Measurements from ENCODE around the gene BLOC1S1. TPM values are rescaled to one million over a fixed set of nuclear protein-coding genes. Genes with fewer than 3 reads are reported as not detected.

Gene BLOC1S1
- total RNA-seq, 4 donors from 2014 or later, result 255 to 434 (median 300) TPM

GRCh38 chr12:55723516-55724225, 7.8 kb downstream of the BLOC1S1 start:
- intact Hi-C loops (cut with DNase I; ENCODE audit: low total_unique reads) (loop anchor here (5.0 to 10.0 kb wide), 6 partner anchors 66 to 1729 kb away; partner anchors contain the start of genes BAZ2A, NAB2 and NACA), in situ Hi-C loops (cut with MboI; ENCODE audit: low sequenced_read_pairs in 4 of 4) (loop anchor here in 2 of 4 donors (5.0 to 25.0 kb wide), 3 partner anchors 41 to 1736 kb away; partner anchors contain the start of gene HOXC10 (in 1 of the 2))
- Histone ChIP-seq H3K4me1 (peaks cover 49 to 65% of the 10 kb centered on the region in 2 donors), H3K36me3 (peaks cover 0 to 30% of the 10 kb centered on the region in 2 donors), H3K9me3 (no peaks in the 10 kb centered on the region), H3K27ac (peak overlapping the region; percentile 95 to 100 (median 99)), H3K27me3 (no peaks in the 10 kb centered on the region), H3K4me3 (no peak overlapping the region)
- DNase-seq (peak in 1 of 2 donors; percentile 24), ATAC-seq (no peak)
- TF ChIP-seq CTCF (IDR thresholded peaks at IDR 0.05 in 4 of 5, conservative IDR thresholded peaks at IDR 0.05 in 1 of 5) (no peak), POLR2A (IDR thresholded peaks at IDR 0.05) (no peak)

GRCh38 chr12:55724226-55724939, 8.5 kb downstream of the BLOC1S1 start:
- in situ Hi-C loops (cut with MboI; ENCODE audit: low sequenced_read_pairs in 4 of 4) (loop anchor here in 2 of 4 donors (5.0 to 25.0 kb wide), 3 partner anchors 42 to 1737 kb away; partner anchors contain the start of gene HOXC10 (in 1 of the 2)), intact Hi-C loops (cut with DNase I; ENCODE audit: low total_unique reads) (loop anchor here (5.0 to 10.0 kb wide), 6 partner anchors 67 to 1730 kb away; partner anchors contain the start of genes BAZ2A, NAB2 and NACA)
- peak in 1 of 2 donors; percentile 82 for DNase-seq
- peak overlapping the region; percentile 95 to 100 (median 99) for H3K27ac ChIP-seq
- no peaks in the 10 kb centered on the region for H3K9me3 ChIP-seq
- peaks cover 0 to 30% of the 10 kb centered on the region in 2 donors for H3K36me3 ChIP-seq
- no peak overlapping the region for H3K4me3 ChIP-seq
- no peak for TF ChIP-seq POLR2A (IDR thresholded peaks at IDR 0.05)
- peak; percentile 43 to 68 (median 50) for TF ChIP-seq CTCF (IDR thresholded peaks at IDR 0.05 in 4 of 5, conservative IDR thresholded peaks at IDR 0.05 in 1 of 5)
- H3K4me1 ChIP-seq, result peaks cover 42 to 58% of the 10 kb centered on the region in 2 donors
- no peaks in the 10 kb centered on the region for H3K27me3 ChIP-seq
- ATAC-seq, result no peak

GRCh38 chr12:55724940-55725309, 9.1 kb downstream of the BLOC1S1 start:
- peak overlapping the region; percentile 95 to 100 (median 99) for H3K27ac ChIP-seq
- H3K4me1 ChIP-seq, result peaks cover 39 to 56% of the 10 kb centered on the region in 2 donors
- in situ Hi-C loops (cut with MboI; ENCODE audit: low sequenced_read_pairs in 4 of 4), result loop anchor here in 2 of 4 donors (5.0 to 25.0 kb wide), 3 partner anchors 43 to 1738 kb away; partner anchors contain the start of gene HOXC10 (in 1 of the 2)
- ATAC-seq (no peak), DNase-seq (peak in 1 of 2 donors; percentile 17)
- H3K36me3 ChIP-seq, result peaks cover 0 to 30% of the 10 kb centered on the region in 2 donors
- TF ChIP-seq POLR2A (IDR thresholded peaks at IDR 0.05), result no peak
- TF ChIP-seq CTCF (IDR thresholded peaks at IDR 0.05 in 4 of 5, conservative IDR thresholded peaks at IDR 0.05 in 1 of 5), result no peak
- H3K9me3 ChIP-seq, result no peaks in the 10 kb centered on the region
- no peaks in the 10 kb centered on the region for H3K27me3 ChIP-seq
- intact Hi-C loops (cut with DNase I; ENCODE audit: low total_unique reads), result loop anchor here (5.0 to 10.0 kb wide), 7 partner anchors 68 to 1730 kb away; partner anchors contain the start of genes BAZ2A, NAB2, NACA and RPL41
- no peak overlapping the region for H3K4me3 ChIP-seq

GRCh38 chr12:55725556-55725955, 9.7 kb downstream of the BLOC1S1 start:
- intact Hi-C loops (cut with DNase I; ENCODE audit: low total_unique reads) (loop anchor here (5.0 to 10.0 kb wide), 6 partner anchors 392 to 1731 kb away; partner anchors contain the start of genes BAZ2A, NAB2, NACA and RPL41), in situ Hi-C loops (cut with MboI; ENCODE audit: low sequenced_read_pairs in 4 of 4) (loop anchor here in 1 of 4 donors (10.0 kb wide), 1 partner anchor 51 kb away; no protein-coding TSS in a partner anchor)
- no peak for TF ChIP-seq CTCF (IDR thresholded peaks at IDR 0.05 in 4 of 5, conservative IDR thresholded peaks at IDR 0.05 in 1 of 5)
- no peak for TF ChIP-seq POLR2A (IDR thresholded peaks at IDR 0.05)
- DNase-seq, result peak in 1 of 2 donors; percentile 21
- Histone ChIP-seq H3K9me3 (no peaks in the 10 kb centered on the region), H3K27me3 (no peaks in the 10 kb centered on the region), H3K27ac (peak overlapping the region; percentile 99 to 100 (median 99)), H3K36me3 (peaks cover 0 to 30% of the 10 kb centered on the region in 2 donors), H3K4me3 (no peak overlapping the region), H3K4me1 (peaks cover 36 to 56% of the 10 kb centered on the region in 2 donors)
- no peak for ATAC-seq

Data from gastrocnemius medialis (tissue), 4 donors.